HG02623 (cell line): ENCODE measurements around the gene CAPN5.
A peak's percentile ranks its signal among the peaks of the same experiment; 100 is the strongest.
"Not testable (repeated sequence)": the region's sequence is repeated elsewhere in the genome, so short reads cannot be mapped to it uniquely, and the experiment has no call there.

Experiments
- ATAC-seq: cut with Tn5 transposase; IDR thresholded peaks from one replicate; pipeline ENCODE4 v1.9.1; 2021; ENCODE audit warnings: moderate library complexity; ENCODE audit not compliant: unreplicated experiment

The CAPN5 gene

GRCh38 chr11:77066229-77067042 is at the start of gene CAPN5:
Gene CAPN5 (plus strand): TSS chr11:77066971. CDS start chr11:77084887, 17,916 bp downstream.
- ATAC-seq: peak; percentile 85

DNA sequence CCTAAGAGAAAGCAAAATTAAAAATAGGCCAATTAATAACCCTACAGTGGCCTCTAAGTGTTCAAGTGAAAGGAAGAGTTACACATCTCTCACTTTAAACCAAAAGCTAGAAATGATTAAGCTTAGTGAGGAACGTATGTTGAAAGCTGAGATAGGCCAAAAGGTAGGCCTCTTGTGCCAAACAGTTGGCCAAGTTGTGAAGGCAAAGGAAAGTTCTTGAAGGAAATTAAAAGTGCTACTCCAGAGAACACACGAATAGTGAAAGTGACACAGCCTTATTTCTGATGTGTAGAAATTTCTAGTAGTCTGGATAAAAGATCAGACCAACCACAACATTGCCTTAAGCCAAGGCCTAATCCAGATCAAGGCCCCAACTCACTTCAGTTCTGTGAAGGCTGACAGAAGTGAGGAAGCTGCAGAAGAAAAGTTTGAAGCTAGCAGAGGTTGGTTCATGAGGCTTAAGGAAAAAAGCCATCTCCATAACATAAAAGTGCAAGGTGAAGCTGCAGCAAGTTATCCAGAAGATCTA is 48.3 kb upstream of the CAPN5 start:
- ATAC-seq: not testable (repeated sequence)

DNA sequence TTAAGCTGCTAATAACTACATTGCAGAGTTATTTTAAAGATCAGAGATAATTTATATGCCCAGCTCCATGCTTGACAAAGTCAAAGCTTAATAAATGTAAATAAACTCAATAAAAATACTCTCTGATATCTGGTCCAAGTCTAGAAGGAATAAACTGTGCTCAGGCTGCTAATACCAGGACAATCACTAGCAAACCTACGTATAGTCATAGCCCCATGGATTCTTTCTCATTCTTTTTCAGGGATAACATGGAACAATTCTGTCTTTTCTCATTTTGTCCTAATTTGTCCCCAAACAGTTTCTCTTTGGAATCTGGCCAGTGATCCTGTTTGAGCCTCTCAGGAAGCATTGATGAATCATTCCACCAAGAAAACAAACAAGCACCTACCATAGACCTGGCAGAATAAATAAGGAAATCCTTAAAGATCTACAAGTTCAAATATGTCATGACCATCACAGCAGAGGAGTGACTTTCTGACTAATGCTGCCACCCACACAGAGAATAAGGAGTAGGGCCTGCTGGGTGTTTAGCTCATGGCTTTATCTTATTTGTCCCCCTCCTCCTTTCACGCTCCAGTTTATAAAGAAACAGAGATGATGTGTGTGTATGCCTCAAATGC is 46.7 kb upstream of the CAPN5 start:
- no peak for ATAC-seq

GRCh38 chr11:77020734-77021133 is 46.0 kb upstream of the CAPN5 start:
- no peak for ATAC-seq

DNA sequence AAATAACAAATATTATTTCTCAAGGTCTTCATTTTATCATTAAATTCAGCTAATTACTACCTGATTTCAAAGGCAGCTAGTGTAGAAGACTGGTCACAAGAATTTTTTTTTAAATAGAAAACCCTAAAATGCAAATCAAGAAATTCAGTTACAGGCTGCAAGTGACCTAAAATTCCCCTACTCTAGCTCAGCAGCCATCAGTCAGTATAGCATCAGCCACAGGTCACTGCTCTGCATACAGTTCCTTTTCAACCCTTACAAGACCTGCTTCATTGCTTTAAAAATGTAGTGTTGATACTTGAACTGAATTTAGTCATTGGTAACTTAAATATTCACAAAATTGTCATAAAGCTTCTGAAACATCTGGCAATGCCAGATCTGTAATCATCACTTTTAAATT is 42.0 kb upstream of the CAPN5 start:
- ATAC-seq: no peak

- ATAC-seq: no peak
These were observed 40.5 kb upstream of the CAPN5 start for GRCh38 chr11:77026221-77026620.

DNA sequence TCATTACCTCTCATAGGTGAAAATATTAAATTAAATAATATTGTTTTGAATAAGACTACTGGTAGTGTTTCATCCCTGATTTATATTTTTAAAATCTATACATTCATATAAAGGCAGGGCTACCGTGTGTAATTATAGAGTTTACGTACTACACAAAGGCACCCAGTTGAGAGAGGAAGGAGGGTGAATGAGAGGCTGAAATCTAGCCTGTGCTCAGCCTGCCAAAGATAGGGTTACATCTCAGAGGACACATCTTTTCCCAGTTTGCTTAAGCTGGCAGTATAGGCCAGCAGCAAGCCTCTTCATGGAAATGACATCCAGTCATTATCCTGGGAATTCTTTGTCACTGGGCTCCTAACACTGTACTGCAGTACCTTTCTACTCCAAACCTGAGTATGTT is 40.0 kb upstream of the CAPN5 start:
- ATAC-seq: no peak

DNA sequence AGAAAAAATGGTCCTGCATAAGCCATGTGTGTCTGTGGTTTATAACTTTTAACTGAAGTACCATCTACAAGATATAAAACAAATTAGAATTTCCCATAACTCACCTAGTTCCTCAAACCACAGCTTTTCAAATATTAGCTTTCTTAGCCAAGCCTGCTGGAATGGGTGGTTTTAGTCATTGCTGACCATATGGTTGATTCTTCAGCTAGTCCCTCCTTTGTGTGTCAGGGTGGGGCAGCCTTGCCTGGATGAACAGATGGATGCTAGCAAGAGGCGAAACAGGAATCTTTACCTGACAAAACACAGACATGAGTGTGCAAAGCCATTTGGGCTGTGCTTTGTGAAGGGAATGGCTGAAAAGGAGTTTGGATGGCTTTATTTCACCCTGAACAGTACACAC is 39.5 kb upstream of the CAPN5 start:
- no peak for ATAC-seq

DNA sequence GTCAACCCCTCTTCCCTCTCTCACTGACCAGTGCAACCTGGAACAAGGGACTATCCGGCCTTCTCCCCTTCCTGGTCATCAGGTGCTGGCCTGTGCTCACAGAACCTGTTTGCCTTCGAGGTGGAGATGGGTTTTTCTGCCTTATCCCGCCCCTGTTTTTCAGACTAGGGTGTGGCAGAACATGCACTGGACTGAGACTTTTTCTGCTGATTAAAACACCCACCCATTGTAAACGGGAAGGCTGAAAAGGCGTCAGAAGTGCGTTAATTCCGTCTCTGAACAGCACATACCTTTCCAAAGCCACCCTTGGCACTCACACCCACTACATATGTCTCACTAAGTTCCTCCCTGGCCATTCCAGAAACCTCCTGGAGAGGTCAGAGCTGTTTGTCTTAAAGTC is 36.9 kb upstream of the CAPN5 start:
- no peak for ATAC-seq

DNA sequence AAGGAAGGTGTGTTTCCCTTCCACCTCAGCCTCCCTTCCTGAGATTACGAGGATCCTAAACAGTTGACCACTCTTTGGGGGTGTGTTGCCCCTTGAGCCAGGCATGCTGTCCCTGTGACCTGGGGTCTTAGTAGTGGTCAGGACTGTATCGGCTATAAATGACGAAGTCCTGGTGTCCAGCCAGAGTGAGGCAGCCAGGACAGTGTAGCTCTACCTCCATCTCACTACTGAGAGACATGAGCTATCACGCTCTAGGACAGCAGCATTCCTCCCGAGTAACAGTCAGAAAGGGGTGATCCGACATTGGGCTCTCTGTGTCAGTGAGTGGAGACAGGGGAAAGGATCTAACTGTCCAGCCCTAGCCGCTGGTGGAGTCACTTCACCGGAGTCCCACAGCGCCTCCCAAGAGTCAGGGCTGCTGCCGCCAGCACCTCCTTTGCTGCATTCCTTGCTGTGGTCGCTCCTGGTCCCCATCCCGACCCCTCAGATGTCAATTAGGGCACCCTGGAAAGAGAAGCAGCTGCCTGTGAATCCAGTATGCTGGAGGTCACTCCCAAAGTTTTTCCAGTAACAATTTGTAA is 35.8 kb upstream of the CAPN5 start:
- no peak for ATAC-seq

DNA sequence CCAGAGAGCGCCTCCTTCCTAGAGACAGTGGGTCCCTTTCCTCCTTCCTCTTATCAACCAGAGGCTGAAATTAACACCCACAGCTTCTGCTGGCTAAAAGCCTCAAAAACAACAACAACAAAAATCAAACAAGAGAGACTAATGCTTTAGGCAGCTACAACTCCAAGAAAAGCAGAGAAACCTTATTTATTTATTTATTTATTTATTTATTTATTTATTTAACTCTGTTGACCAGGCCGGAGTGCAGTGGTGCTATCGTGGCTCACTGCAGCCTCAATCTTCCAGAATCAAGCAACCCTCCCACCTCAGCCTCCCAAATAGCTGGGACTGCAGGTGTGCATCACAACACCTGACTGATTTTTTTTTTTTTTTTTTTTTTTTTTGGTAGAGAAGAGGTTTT is 35.2 kb upstream of the CAPN5 start:
- no peak for ATAC-seq

- no peak for ATAC-seq
These were observed 31.7 kb upstream of the CAPN5 start for GRCh38 chr11:77035039-77035438.

GRCh38 chr11:77035580-77035979 is 31.2 kb upstream of the CAPN5 start:
- no peak for ATAC-seq

DNA sequence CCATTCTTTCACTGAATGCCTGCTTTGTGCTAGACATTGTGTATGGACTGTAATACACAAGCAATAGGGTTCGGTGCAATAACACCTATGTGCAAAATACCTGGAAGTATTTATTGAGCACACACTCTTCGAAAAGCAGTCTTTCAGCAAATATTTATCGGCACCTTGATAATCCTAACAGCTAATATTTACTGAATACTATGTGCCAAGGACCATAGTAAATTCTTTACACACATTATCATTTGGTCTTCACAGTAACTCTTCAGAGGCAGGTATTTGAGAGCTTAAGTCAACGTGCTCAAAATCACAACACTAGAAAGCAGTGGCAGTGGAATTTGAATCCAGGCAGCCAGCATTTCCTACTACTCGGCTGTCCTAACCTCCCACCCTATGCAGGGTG is 30.4 kb upstream of the CAPN5 start:
- no peak for ATAC-seq

- ATAC-seq: no peak
These were observed 29.7 kb upstream of the CAPN5 start for GRCh38 chr11:77037057-77037456.

- ATAC-seq: no peak
These were observed 28.5 kb upstream of the CAPN5 start for GRCh38 chr11:77038029-77038824.

GRCh38 chr11:77038825-77039326 is 27.9 kb upstream of the CAPN5 start:
- ATAC-seq: no peak

- ATAC-seq: no peak
These were observed 27.0 kb upstream of the CAPN5 start for GRCh38 chr11:77039491-77040400.

DNA sequence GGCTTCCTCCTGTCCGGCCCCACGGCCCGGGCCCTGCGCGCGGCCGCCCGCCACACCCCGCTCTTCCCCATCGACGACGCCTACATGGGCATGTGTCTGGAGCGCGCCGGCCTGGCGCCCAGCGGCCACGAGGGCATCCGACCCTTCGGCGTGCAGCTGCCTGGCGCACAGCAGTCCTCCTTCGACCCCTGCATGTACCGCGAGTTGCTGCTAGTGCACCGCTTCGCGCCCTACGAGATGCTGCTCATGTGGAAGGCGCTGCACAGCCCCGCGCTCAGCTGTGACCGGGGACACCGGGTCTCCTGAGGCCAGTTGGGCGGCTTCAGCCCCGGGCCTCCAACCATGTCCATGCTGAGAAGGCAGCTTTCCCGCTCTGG is 26.4 kb upstream of the CAPN5 start:
- no peak for ATAC-seq

- ATAC-seq: no peak
These were observed 25.9 kb upstream of the CAPN5 start for GRCh38 chr11:77040889-77041288.
